Upper lobe of left lung (tissue), 4 donors: Measurements from ENCODE around the gene EVA1A.

Experiments used
- CTCF ChIP-seq, 6 experiments: fragments of 450-650 bp in 4 of 6; fragments of 200-600 bp in 2 of 6; sonication (generic) in 2 of 6; IDR thresholded peaks; one replicate each; pipeline ENCODE4 v1.5.1; 2016 to 2019; ENCODE audit warnings: antibody characterized with exemption in 6 of 6
- POLR2A ChIP-seq, 4 donors: fragments of 450-650 bp; IDR thresholded peaks; one replicate each; pipeline ENCODE4 v1.5.1; 2016 to 2017; ENCODE audit warnings: antibody characterized with exemption in 4 of 4, mild to moderate bottlenecking in 2 of 4

DNA sequence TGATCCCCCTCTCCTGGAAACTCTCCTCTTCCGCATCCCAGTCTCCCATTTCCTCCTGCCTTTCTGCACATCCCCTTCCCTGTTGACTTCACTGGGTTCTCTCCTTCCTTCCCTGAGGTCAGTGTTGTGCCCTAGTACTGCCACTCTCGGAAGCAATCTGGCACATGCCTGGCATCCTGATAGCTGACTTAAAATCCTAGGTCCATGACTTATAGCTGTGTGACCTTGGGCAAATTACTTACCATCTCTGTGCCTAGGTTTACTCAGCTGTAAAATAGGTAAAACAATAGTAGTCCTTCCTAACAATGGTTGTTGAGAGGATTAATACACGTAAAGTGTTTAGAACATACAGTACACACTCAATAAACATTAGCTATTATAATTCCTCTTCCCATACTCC, 9.3 kb downstream of the EVA1A start:
- TF ChIP-seq CTCF (IDR thresholded peaks at IDR 0.05), result no peak
- no peak for TF ChIP-seq POLR2A (IDR thresholded peaks at IDR 0.05)
